HG02981 (cell line): ENCODE measurements around the gene NIPBL.
"Not testable (repeated sequence)": the region's sequence is repeated elsewhere in the genome, so short reads cannot be mapped to it uniquely, and the experiment has no call there.

Experiments used
- ATAC-seq: cut with Tn5 transposase; IDR thresholded peaks from one replicate; pipeline ENCODE4 v1.9.1; 2021; ENCODE audit warnings: mild to moderate bottlenecking, moderate library complexity; ENCODE audit not compliant: unreplicated experiment

Gene NIPBL

GRCh38 chr5:36878392-36879082, 2.0 kb downstream of the NIPBL start:
- ATAC-seq, result no peak

- ATAC-seq, result no peak
These were observed 2.9 kb downstream of the NIPBL start for GRCh38 chr5:36879274-36880033.

- ATAC-seq, result no peak
These were observed 4.2 kb downstream of the NIPBL start for GRCh38 chr5:36880761-36881160.

GRCh38 chr5:36881304-36881703, 4.7 kb downstream of the NIPBL start:
- no peak for ATAC-seq

- no peak for ATAC-seq
These were observed 5.2 kb downstream of the NIPBL start for GRCh38 chr5:36881807-36882206.

GRCh38 chr5:36882250-36882649, 5.7 kb downstream of the NIPBL start:
- peak; percentile 34 for ATAC-seq

- no peak for ATAC-seq
These were observed 7.4 kb downstream of the NIPBL start for GRCh38 chr5:36883894-36884462.

GRCh38 chr5:36885149-36885548, 8.6 kb downstream of the NIPBL start:
- no peak for ATAC-seq

- ATAC-seq, result no peak
These were observed 9.3 kb downstream of the NIPBL start for GRCh38 chr5:36885566-36886485.

- ATAC-seq, result no peak
These were observed 10.2 kb downstream of the NIPBL start for GRCh38 chr5:36886791-36887190.

- ATAC-seq, result no peak
These were observed 11.0 kb downstream of the NIPBL start for GRCh38 chr5:36887532-36887931.

- no peak for ATAC-seq
These were observed 11.7 kb downstream of the NIPBL start for GRCh38 chr5:36888303-36888702.

GRCh38 chr5:36889264-36889663, 12.7 kb downstream of the NIPBL start:
- ATAC-seq, result no peak

GRCh38 chr5:36891266-36891665, 14.7 kb downstream of the NIPBL start:
- no peak for ATAC-seq

GRCh38 chr5:36892085-36892830, 15.7 kb downstream of the NIPBL start:
- not testable (repeated sequence) for ATAC-seq

GRCh38 chr5:36894954-36895353, 18.4 kb downstream of the NIPBL start:
- ATAC-seq, result no peak

- no peak for ATAC-seq
These were observed 19.9 kb downstream of the NIPBL start for GRCh38 chr5:36896476-36896875.

GRCh38 chr5:36897616-36898015, 21.0 kb downstream of the NIPBL start:
- no peak for ATAC-seq

GRCh38 chr5:36899860-36900259, 23.3 kb downstream of the NIPBL start:
- ATAC-seq, result no peak

GRCh38 chr5:36900283-36900682, 23.7 kb downstream of the NIPBL start:
- no peak for ATAC-seq
